GM04504 (cell line): ENCODE data around the gene RAD54L2.
"Not testable (repeated sequence)": the region's sequence is repeated elsewhere in the genome, so short reads cannot be mapped to it uniquely, and the experiment has no call there.

Source experiments
- DNase-seq: peaks from one replicate; pipeline ENCODE4 v3.0.0-alpha.2; 2012; ENCODE audit warnings: low read depth

The RAD54L2 gene

GRCh38 chr3:51544011-51544775 lies 5.7 kb downstream of the RAD54L2 start:
- no peak for DNase-seq

GRCh38 chr3:51547274-51547673 lies 8.8 kb downstream of the RAD54L2 start:
- DNase-seq, result no peak

GRCh38 chr3:51549311-51549710 lies 10.8 kb downstream of the RAD54L2 start:
- no peak for DNase-seq

- no peak for DNase-seq
Observed at GRCh38 chr3:51550080-51550819, 11.7 kb downstream of the RAD54L2 start.

GRCh38 chr3:51557993-51558392 lies 19.5 kb downstream of the RAD54L2 start:
- no peak for DNase-seq

- no peak for DNase-seq
Observed at GRCh38 chr3:51559411-51559888, 20.9 kb downstream of the RAD54L2 start.

GRCh38 chr3:51559961-51560360 lies 21.4 kb downstream of the RAD54L2 start:
- no peak for DNase-seq

- not testable (repeated sequence) for DNase-seq
Observed at GRCh38 chr3:51562403-51562802, 23.9 kb downstream of the RAD54L2 start.

GRCh38 chr3:51568036-51568435 lies 29.5 kb downstream of the RAD54L2 start:
- no peak for DNase-seq

GRCh38 chr3:51568996-51569395 lies 30.5 kb downstream of the RAD54L2 start:
- no peak for DNase-seq

GRCh38 chr3:51578238-51578637 lies 39.7 kb downstream of the RAD54L2 start:
- DNase-seq, result no peak

GRCh38 chr3:51580418-51580817 lies 41.9 kb downstream of the RAD54L2 start:
- no peak for DNase-seq

- peak; percentile 10 for DNase-seq
Observed at GRCh38 chr3:51581524-51581923, 43.0 kb downstream of the RAD54L2 start.

- DNase-seq, result no peak
Observed at GRCh38 chr3:51585197-51585596, 46.7 kb downstream of the RAD54L2 start.

- DNase-seq, result no peak
Observed at GRCh38 chr3:51585871-51586270, 47.4 kb downstream of the RAD54L2 start.
